ENCODE measurements around the gene PRR15. TPM values are rescaled to one million over a fixed set of nuclear protein-coding genes. Genes with fewer than 3 reads are reported as not detected.

PRR15 gene
- total and polyA plus RNA-seq, 8 donors, result 6.1 to 53.6 (median 10.3) TPM

DNA sequence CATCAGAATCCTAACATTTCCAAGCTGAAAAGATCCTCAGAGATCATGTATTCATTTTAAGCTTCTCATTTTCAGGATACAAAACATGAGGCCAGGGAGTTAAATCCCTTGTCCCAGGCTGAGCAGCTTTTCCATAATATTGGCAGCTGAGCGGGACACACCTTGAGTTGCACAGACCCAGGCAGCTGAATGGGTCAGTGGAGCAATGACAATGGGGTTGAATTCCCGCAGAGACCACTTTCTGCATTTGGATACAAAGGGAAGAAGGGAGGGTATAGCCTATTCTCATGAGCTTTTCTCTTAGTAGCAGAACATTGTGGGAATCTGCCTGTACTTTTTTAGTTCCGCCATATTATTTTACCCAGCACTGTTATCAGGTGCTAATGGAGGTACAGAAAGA is 49.5 kb downstream of the PRR15 start:
- peaks cover 0 to 17% (median 6%) of the 10 kb centered on the region in 4 donors for H3K4me1 ChIP-seq
- H3K9me3 ChIP-seq, result no peaks in the 10 kb centered on the region
- WGBS, 5 donors, result 94 to 97% (median 95%) methylated on average over 3 of the region's 3 CpGs
- no peak for TF ChIP-seq POLR2AphosphoS5 (IDR thresholded peaks at IDR 0.05)
- TF ChIP-seq, protein P1, sequence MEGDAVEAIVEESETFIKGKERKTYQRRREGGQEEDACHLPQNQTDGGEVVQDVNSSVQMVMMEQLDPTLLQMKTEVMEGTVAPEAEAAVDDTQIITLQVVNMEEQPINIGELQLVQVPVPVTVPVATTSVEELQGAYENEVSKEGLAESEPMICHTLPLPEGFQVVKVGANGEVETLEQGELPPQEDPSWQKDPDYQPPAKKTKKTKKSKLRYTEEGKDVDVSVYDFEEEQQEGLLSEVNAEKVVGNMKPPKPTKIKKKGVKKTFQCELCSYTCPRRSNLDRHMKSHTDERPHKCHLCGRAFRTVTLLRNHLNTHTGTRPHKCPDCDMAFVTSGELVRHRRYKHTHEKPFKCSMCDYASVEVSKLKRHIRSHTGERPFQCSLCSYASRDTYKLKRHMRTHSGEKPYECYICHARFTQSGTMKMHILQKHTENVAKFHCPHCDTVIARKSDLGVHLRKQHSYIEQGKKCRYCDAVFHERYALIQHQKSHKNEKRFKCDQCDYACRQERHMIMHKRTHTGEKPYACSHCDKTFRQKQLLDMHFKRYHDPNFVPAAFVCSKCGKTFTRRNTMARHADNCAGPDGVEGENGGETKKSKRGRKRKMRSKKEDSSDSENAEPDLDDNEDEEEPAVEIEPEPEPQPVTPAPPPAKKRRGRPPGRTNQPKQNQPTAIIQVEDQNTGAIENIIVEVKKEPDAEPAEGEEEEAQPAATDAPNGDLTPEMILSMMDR (IDR thresholded peaks at IDR 0.05), result no peak
- TF ChIP-seq POLR2A (IDR thresholded peaks at IDR 0.05), result no peak
- no peak for TF ChIP-seq EP300 (IDR thresholded peaks at IDR 0.05)
- intact Hi-C loops (cut with DNase I; ENCODE audit: low total_unique reads), result no loop called here
- no peak overlapping the region for H3K4me3 ChIP-seq
- no peaks in the 10 kb centered on the region for H3K27me3 ChIP-seq
- no peak for DNase-seq
- H3K27ac ChIP-seq, result no peak overlapping the region
- H3K36me3 ChIP-seq, result no peaks in the 10 kb centered on the region

DNA sequence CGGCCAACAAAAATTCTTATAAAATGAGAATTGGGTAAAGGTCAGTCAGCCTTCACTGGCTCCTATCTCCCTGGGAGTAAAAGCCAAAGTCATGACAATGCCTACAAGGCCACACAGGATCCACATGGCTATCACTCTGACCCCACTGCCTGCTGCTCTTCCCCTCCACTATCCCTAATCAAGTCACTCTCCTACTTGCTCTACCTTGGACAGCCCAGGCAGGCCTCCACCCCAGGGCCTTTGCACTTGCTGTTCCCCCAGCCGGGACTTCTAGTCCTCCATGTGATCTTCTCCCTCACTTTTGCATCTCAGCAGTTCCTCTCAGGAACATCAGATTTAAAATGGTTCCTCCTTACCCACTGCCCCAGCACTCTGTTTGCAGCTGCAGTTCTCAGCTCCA is 50.6 kb downstream of the PRR15 start:
- H3K36me3 ChIP-seq, result no peaks in the 10 kb centered on the region
- intact Hi-C loops (cut with DNase I; ENCODE audit: low total_unique reads), result no loop called here

More for the DNA sequence above, 50.6 kb downstream of the PRR15 start:
- DNase-seq, result no peak
- Histone ChIP-seq H3K9me3 (no peaks in the 10 kb centered on the region), H3K27ac (no peak overlapping the region), H3K27me3 (no peaks in the 10 kb centered on the region), H3K4me3 (no peak overlapping the region), H3K4me1 (peaks cover 0 to 10% (median 4%) of the 10 kb centered on the region in 4 donors)
- WGBS, 5 donors, result 78 to 100% (median 94%) methylated on average over 2 of the region's 2 CpGs
- TF ChIP-seq POLR2A (IDR thresholded peaks at IDR 0.05), result no peak
- TF ChIP-seq, protein P1 (IDR thresholded peaks at IDR 0.05), result no peak
- TF ChIP-seq EP300 (IDR thresholded peaks at IDR 0.05), result no peak
- no peak for TF ChIP-seq POLR2AphosphoS5 (IDR thresholded peaks at IDR 0.05)

Other genes with a start within 250 kb of the PRR15 start
- gene WIPF3, start 242.7 kb downstream of the PRR15 start, total RNA-seq, result 10 to 100 TPM in 1 of 5 donors, 1 to 10 TPM in 3, not detected in 1; 1.2 to 11.2 (median 1.6) TPM
- gene WIPF3, start 242.7 kb downstream of the PRR15 start, polyA plus RNA-seq, result 1 to 10 TPM; 4.0 to 5.9 (median 5.0) TPM

Data from stomach (tissue), 9 donors.